Caco-2 (cell line): ENCODE results near the gene EIF1AD. TPM values are rescaled to one million over a fixed set of nuclear protein-coding genes. Genes with fewer than 3 reads are reported as not detected.

Experiments
- BruUV-seq: library from RNA; stranded (reverse); fragments of 400-500 nt; replicated peaks from 2 replicates; lab custom pipeline; 2021; lab: Mats Ljungman, UMichigan
- CTCF ChIA-PET: fragments of 300-600 bp; sonication (Branson Sonifier 250); formaldehyde crosslinking; loops from one replicate; lab custom pipeline; 2022; ENCODE audit warnings: antibody characterized with exemption; lab: Charles Lee
- POLR2A ChIA-PET: fragments of 300-600 bp; sonication (Branson Sonifier 250); formaldehyde crosslinking; loops from one replicate; lab custom pipeline; 2022; ENCODE audit warnings: antibody characterized with exemption; lab: Charles Lee
- DNase-seq, 2 experiments: peaks; one replicate each; pipeline versions ENCODE4 v3.0.0 to v3.0.0-alpha.2; 2020 to 2022
- H3K27me3 ChIP-seq: replicated peaks from 2 replicates; pipeline ENCODE4 v1.6.0; 2011; ENCODE audit warnings: low read length; ENCODE audit not compliant: control insufficient read depth, insufficient read depth
- H3K36me3 ChIP-seq: 2 replicates; pipeline ENCODE4 v1.5.1; 2011; ENCODE audit warnings: low read length; ENCODE audit not compliant: control insufficient read depth, insufficient read depth
- H3K4me1 ChIP-seq: fragments of 250-450 bp; sonication (Bioruptor Pico); 2 replicates; pipeline ENCODE4 v1.5.1; 2020; ENCODE audit warnings: mild to moderate bottlenecking
- H3K4me3 ChIP-seq: 2 replicates; pipeline ENCODE4 v1.5.1; 2011; ENCODE audit warnings: low read depth, mild to moderate bottlenecking, control low read depth, low read length
- H3K9me3 ChIP-seq: fragments of 250-450 bp; sonication (Bioruptor Pico); 2 replicates; pipeline ENCODE4 v1.5.1; 2020; ENCODE audit warnings: mild to moderate bottlenecking, moderate library complexity
- H3K27ac Mint-ChIP-seq: one replicate; pipeline ENCODE4 v1.8.0; 2022; ENCODE audit warnings: mixed read lengths; ENCODE audit not compliant: unreplicated experiment
- H3K27me3 Mint-ChIP-seq: one replicate; pipeline ENCODE4 v1.8.0; 2022; ENCODE audit warnings: mixed read lengths; ENCODE audit not compliant: insufficient read depth, unreplicated experiment
- H3K36me3 Mint-ChIP-seq: one replicate; pipeline ENCODE4 v1.8.0; 2022; ENCODE audit warnings: mild to moderate bottlenecking, mixed read lengths; ENCODE audit not compliant: insufficient read depth, unreplicated experiment
- H3K4me1 Mint-ChIP-seq: one replicate; pipeline ENCODE4 v1.8.0; 2022; ENCODE audit warnings: low read depth, mixed read lengths; ENCODE audit not compliant: unreplicated experiment
- H3K4me3 Mint-ChIP-seq: one replicate; pipeline ENCODE4 v1.8.0; 2022; ENCODE audit warnings: mild to moderate bottlenecking, moderate library complexity, mixed read lengths; ENCODE audit not compliant: unreplicated experiment
- H3K9me3 Mint-ChIP-seq: one replicate; pipeline ENCODE4 v1.8.0; 2022; ENCODE audit warnings: mixed read lengths; ENCODE audit not compliant: unreplicated experiment
- CTCF ChIP-seq, 2 experiments: fragments of 200-600 bp in 1 of 2; IDR thresholded peaks; 1 replicate in 1 of 2; 2 replicates in 1 of 2; pipeline versions ENCODE4 v1.5.1 to v1.8.0; 2011 to 2022; ENCODE audit warnings: antibody characterized with exemption in 1 of 2, control low read depth in 1 of 2, inconsistent platforms in 1 of 2, low read depth in 1 of 2, low read length in 1 of 2, mild to moderate bottlenecking in 1 of 2, moderate library complexity in 1 of 2; ENCODE audit not compliant: insufficient read depth in 1 of 2, severe bottlenecking in 1 of 2, unreplicated experiment in 1 of 2
- intact Hi-C: fragments of 100-400 bp; cut with micrococcal nuclease; formaldehyde crosslinking; loops from one replicate; pipeline ENCODE4 v1.10.0; 2022; ENCODE audit not compliant: unreplicated experiment
- total RNA-seq: library from RNA; stranded (reverse); gene quantifications from 2 replicates; pipeline ENCODE4 v1.2.3, GENCODE V29; 2022

EIF1AD gene
- total RNA-seq, 1 experiment from 2014 or later: 55.3 TPM

DNA sequence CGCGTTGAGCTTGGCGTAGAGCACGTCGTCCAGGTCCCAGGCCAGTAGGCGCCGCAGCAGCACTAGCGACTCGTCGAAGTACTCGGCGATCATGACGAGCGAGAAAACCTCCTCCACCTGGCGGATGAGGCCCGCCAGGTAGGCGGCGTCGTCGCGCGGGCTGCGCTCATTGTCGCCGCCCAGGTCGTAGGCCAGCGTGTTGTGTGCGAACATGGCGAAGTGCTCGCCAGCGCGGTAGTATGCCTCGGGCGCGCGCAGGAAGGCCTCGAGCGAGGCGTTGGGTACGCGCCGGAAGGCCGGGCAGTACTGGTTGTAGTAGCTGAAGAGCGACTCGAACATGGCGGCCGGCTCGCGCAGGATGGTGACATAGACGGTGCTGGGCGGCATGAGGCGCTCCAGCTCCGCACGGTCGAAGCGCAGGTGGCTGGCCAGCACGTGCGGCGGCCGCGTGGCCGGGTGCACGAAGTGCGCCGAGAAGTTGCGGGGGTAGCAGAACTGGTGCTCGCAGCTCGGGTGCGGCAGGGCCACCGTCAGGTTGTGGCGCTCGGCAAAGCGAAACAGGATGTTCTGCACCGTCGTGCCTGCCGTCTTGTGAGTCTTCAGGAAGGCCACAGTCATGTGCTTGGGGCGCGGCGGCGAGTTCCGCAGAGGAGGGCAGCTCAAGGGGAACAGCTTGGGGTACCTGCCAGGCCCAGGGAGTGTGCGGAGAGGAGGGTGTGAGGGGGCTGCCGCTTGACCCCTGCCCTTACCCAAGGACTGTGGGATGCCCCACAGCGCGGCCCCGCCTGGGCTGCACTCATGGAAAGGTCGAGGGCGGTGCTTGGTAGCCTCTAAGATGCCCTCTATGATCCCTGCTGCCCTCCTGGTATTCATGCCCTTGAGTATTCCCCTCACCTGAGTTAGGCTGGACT is 41.3 kb upstream of the EIF1AD start:
- Histone ChIP-seq H3K36me3 (no peaks in the 10 kb centered on the region), H3K27me3 (no peaks in the 10 kb centered on the region), H3K4me3 (no peak overlapping the region), H3K9me3 (no peaks in the 10 kb centered on the region), H3K4me1 (0 out of 2 replicates have a peak, but pooled peaks cover 4% of the 10 kb centered on the region)
- intact Hi-C loops: no loop called here
- H3K27me3 Mint-ChIP-seq: no peaks in the 10 kb centered on the region
- no peaks in the 10 kb centered on the region for H3K4me1 Mint-ChIP-seq
- no TSS peak for BruUV-seq
- H3K9me3 Mint-ChIP-seq: no peaks in the 10 kb centered on the region
- POLR2A ChIA-PET: no interaction called here
- H3K27ac Mint-ChIP-seq: no peak overlapping the region
- CTCF ChIA-PET: no interaction called here
- no peaks in the 10 kb centered on the region for H3K36me3 Mint-ChIP-seq
- H3K4me3 Mint-ChIP-seq: no peak overlapping the region
- TF ChIP-seq CTCF (IDR thresholded peaks at IDR 0.05; ENCODE audit: insufficient read depth in 1 of 2, low read depth in 1 of 2, low read length in 1 of 2, severe bottlenecking in 1 of 2, unreplicated experiment in 1 of 2): no peak
- no peak for DNase-seq

- Mint-ChIP-seq H3K36me3 (no peaks in the 10 kb centered on the region), H3K9me3 (no peaks in the 10 kb centered on the region), H3K27me3 (no peaks in the 10 kb centered on the region), H3K4me1 (no peaks in the 10 kb centered on the region), H3K27ac (no peak overlapping the region), H3K4me3 (no peak overlapping the region)
- intact Hi-C loops: no loop called here
- no TSS peak for BruUV-seq
- CTCF ChIA-PET: no interaction called here
- H3K36me3 ChIP-seq: no peaks in the 10 kb centered on the region
- no peak overlapping the region for H3K4me3 ChIP-seq
- no peak for TF ChIP-seq CTCF (IDR thresholded peaks at IDR 0.05; ENCODE audit: insufficient read depth in 1 of 2, low read depth in 1 of 2, low read length in 1 of 2, severe bottlenecking in 1 of 2, unreplicated experiment in 1 of 2)
- no peak for DNase-seq
- H3K9me3 ChIP-seq: peaks cover 1% of the 10 kb centered on the region; the same call in 1 of the 2 replicates
- POLR2A ChIA-PET: no interaction called here
- no peaks in the 10 kb centered on the region for H3K27me3 ChIP-seq
- 0 out of 2 replicates have a peak, but pooled peaks cover 4% of the 10 kb centered on the region for H3K4me1 ChIP-seq
Observed at GRCh38 chr11:66042227-66042995, 40.5 kb upstream of the EIF1AD start.

GRCh38 chr11:66039765-66040164 is 37.8 kb upstream of the EIF1AD start:
- Mint-ChIP-seq H3K4me1 (no peaks in the 10 kb centered on the region), H3K36me3 (no peaks in the 10 kb centered on the region), H3K4me3 (no peak overlapping the region), H3K9me3 (no peaks in the 10 kb centered on the region), H3K27ac (no peak overlapping the region), H3K27me3 (no peaks in the 10 kb centered on the region)
- CTCF ChIA-PET: no interaction called here
- POLR2A ChIA-PET: no interaction called here
- no TSS peak for BruUV-seq
- Histone ChIP-seq H3K27me3 (no peaks in the 10 kb centered on the region), H3K4me1 (no peaks in the 10 kb centered on the region), H3K9me3 (peaks cover 3% of the 10 kb centered on the region), H3K36me3 (no peaks in the 10 kb centered on the region), H3K4me3 (no peak overlapping the region)
- no peak for DNase-seq
- no peak for TF ChIP-seq CTCF (IDR thresholded peaks at IDR 0.05; ENCODE audit: insufficient read depth in 1 of 2, low read depth in 1 of 2, low read length in 1 of 2, severe bottlenecking in 1 of 2, unreplicated experiment in 1 of 2)
- intact Hi-C loops: no loop called here
